MM.1S (cell line): ENCODE measurements around the gene C19orf53.

Source experiments
- EZH2phosphoT487 ChIP-seq: fragments of 300-600 bp; sonication (generic); IDR thresholded peaks from 2 replicates; pipeline ENCODE4 v1.6.1; 2018; ENCODE audit warnings: antibody characterized with exemption, low read length
- TF ChIP-seq, protein P1 (sequence below): fragments of 300-600 bp; sonication (generic); IDR thresholded peaks from 2 replicates; pipeline ENCODE4 v1.5.1; 2016; ENCODE audit warnings: antibody characterized with exemption, low read length, mixed read lengths

DNA sequence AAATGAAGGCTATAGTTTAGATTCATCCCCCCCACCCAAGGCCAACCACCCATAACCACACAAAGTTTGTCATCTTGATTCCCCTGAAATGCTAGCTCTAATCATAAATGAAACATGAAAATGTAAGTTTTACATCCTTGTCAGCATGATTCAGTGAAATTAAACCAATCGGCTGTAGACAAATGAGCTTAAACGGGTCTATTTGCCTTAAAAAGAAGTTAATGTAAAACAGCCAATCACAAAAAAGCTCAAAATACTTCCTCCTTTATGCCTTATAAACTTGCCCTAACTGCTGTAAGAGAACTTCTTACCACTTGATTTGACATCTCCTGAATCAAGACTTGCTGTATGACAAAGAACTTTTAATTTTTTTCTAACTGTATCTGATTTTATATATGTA, 44.4 kb upstream of the C19orf53 start:
- TF ChIP-seq, protein P1, sequence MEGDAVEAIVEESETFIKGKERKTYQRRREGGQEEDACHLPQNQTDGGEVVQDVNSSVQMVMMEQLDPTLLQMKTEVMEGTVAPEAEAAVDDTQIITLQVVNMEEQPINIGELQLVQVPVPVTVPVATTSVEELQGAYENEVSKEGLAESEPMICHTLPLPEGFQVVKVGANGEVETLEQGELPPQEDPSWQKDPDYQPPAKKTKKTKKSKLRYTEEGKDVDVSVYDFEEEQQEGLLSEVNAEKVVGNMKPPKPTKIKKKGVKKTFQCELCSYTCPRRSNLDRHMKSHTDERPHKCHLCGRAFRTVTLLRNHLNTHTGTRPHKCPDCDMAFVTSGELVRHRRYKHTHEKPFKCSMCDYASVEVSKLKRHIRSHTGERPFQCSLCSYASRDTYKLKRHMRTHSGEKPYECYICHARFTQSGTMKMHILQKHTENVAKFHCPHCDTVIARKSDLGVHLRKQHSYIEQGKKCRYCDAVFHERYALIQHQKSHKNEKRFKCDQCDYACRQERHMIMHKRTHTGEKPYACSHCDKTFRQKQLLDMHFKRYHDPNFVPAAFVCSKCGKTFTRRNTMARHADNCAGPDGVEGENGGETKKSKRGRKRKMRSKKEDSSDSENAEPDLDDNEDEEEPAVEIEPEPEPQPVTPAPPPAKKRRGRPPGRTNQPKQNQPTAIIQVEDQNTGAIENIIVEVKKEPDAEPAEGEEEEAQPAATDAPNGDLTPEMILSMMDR = no peak
- TF ChIP-seq EZH2phosphoT487 = no peak
